GM23338 (cell line): Measurements from ENCODE around the gene VCL. TPM values are rescaled to one million over a fixed set of nuclear protein-coding genes. Genes with fewer than 3 reads are reported as not detected.

ENCODE experiments used
- ATAC-seq: fragments of 200-7000 bp; cut with Tn5 transposase; 3 replicates; pipeline ENCODE4 v1.9.1; 2020
- DNase-seq: peaks from one replicate; pipeline ENCODE4 v3.0.0-alpha.2; 2015; ENCODE audit warnings: low spot score
- H2AFZ ChIP-seq: fragments of 200-600 bp; sonication (generic); 2 replicates; pipeline ENCODE4 v1.8.0; 2016; ENCODE audit warnings: antibody characterized with exemption, mild to moderate bottlenecking, moderate library complexity
- H3F3A ChIP-seq: fragments of 200-600 bp; sonication (generic); replicated peaks from 2 replicates; pipeline ENCODE4 v1.8.0; 2017; ENCODE audit warnings: antibody characterized with exemption, mixed run types, low read depth
- H3K27ac ChIP-seq: fragments of 200-600 bp; sonication (generic); 2 replicates; pipeline ENCODE4 v1.6.1; 2016; ENCODE audit warnings: low read depth
- H3K27me3 ChIP-seq: fragments of 200-600 bp; sonication (generic); 2 replicates; pipeline ENCODE4 v1.8.0; 2016; ENCODE audit warnings: mild to moderate bottlenecking, mixed run types, moderate library complexity; ENCODE audit not compliant: insufficient read depth
- H3K36me3 ChIP-seq: fragments of 200-600 bp; sonication (generic); 2 replicates; pipeline ENCODE4 v1.8.0; 2016; ENCODE audit warnings: mild to moderate bottlenecking; ENCODE audit not compliant: insufficient read depth
- H3K4me1 ChIP-seq: fragments of 200-600 bp; sonication (generic); 2 replicates; pipeline ENCODE4 v1.8.0; 2016; ENCODE audit warnings: mild to moderate bottlenecking, moderate library complexity; ENCODE audit not compliant: insufficient read depth
- H3K4me2 ChIP-seq: fragments of 200-600 bp; sonication (generic); 2 replicates; pipeline ENCODE4 v1.7.1; 2017; ENCODE audit warnings: mixed run types
- H3K4me3 ChIP-seq: fragments of 200-600 bp; sonication (generic); 2 replicates; pipeline ENCODE4 v1.6.1; 2016; ENCODE audit warnings: mixed run types
- H3K79me2 ChIP-seq: fragments of 200-600 bp; sonication (generic); replicated peaks from 2 replicates; pipeline ENCODE4 v1.8.0; 2017; ENCODE audit warnings: mild to moderate bottlenecking; ENCODE audit not compliant: insufficient read depth
- H3K9me2 ChIP-seq: fragments of 200-600 bp; sonication (generic); 2 replicates; pipeline ENCODE4 v1.8.0; 2017; ENCODE audit not compliant: insufficient read depth
- H4K20me1 ChIP-seq: fragments of 200-600 bp; sonication (generic); replicated peaks from 2 replicates; pipeline ENCODE4 v1.8.0; 2017; ENCODE audit warnings: mild to moderate bottlenecking; ENCODE audit not compliant: insufficient read depth
- H3K27ac Mint-ChIP-seq: 2 replicates; pipeline ENCODE4 v1.8.0; 2020; ENCODE audit warnings: inconsistent platforms, mild to moderate bottlenecking, moderate library complexity, mixed read lengths
- H3K27me3 Mint-ChIP-seq: 3 replicates; pipeline ENCODE4 v1.8.0; 2022; ENCODE audit warnings: low read depth, mild to moderate bottlenecking, moderate library complexity, mixed read lengths, inconsistent platforms; ENCODE audit not compliant: insufficient read depth, poor library complexity
- H3K36me3 Mint-ChIP-seq: 3 replicates; pipeline ENCODE4 v1.8.0; 2021; ENCODE audit warnings: low read depth, mild to moderate bottlenecking, inconsistent platforms, moderate library complexity, mixed read lengths
- H3K4me1 Mint-ChIP-seq: 3 replicates; pipeline ENCODE4 v1.8.0; 2020; ENCODE audit warnings: mild to moderate bottlenecking, inconsistent platforms, mixed read lengths
- H3K4me3 Mint-ChIP-seq: 3 replicates; pipeline ENCODE4 v1.8.0; 2021; ENCODE audit warnings: moderate library complexity, mild to moderate bottlenecking, inconsistent platforms, mixed read lengths
- H3K9me3 Mint-ChIP-seq: 3 replicates; pipeline ENCODE4 v1.8.0; 2020; ENCODE audit warnings: moderate library complexity, mild to moderate bottlenecking, inconsistent platforms, mixed read lengths
- EZH2 ChIP-seq: fragments of 200-600 bp; sonication (generic); IDR thresholded peaks from one replicate; pipeline ENCODE4 v1.8.0; 2017; ENCODE audit warnings: antibody characterized with exemption, mild to moderate bottlenecking, low read depth; ENCODE audit not compliant: unreplicated experiment
- NANOG ChIP-seq: IDR thresholded peaks from 2 replicates; pipeline ENCODE4 v1.6.1; 2016; ENCODE audit warnings: antibody characterized with exemption, borderline replicate concordance
- POLR2AphosphoS5 ChIP-seq: IDR thresholded peaks from 2 replicates; pipeline ENCODE4 v1.6.1; 2016; ENCODE audit warnings: antibody characterized with exemption, low read depth
- STAT1 ChIP-seq: IDR thresholded peaks from one replicate; pipeline ENCODE4 v1.6.1; 2016; ENCODE audit warnings: antibody characterized with exemption; ENCODE audit not compliant: unreplicated experiment
- ZNF114 ChIP-seq: fragments of 250-450 bp; sonication (Bioruptor Pico); IDR thresholded peaks from 2 replicates; pipeline ENCODE4 v1.5.0; 2020; ENCODE audit warnings: mild to moderate bottlenecking, moderate library complexity
- ZNF331 ChIP-seq: fragments of 250-450 bp; sonication (Bioruptor Pico); IDR thresholded peaks from 2 replicates; pipeline ENCODE4 v1.5.0; 2020; ENCODE audit warnings: low read depth, mild to moderate bottlenecking, moderate library complexity
- polyA plus RNA-seq: library from polyadenylated mRNA; unstranded; fragments of >200 nt; fragmentation: Nextera tagmentation; extraction: Ambion mirVana; gene quantifications from 2 replicates; pipeline ENCODE4 v1.2.1, GENCODE V29; 2016
- total RNA-seq: library from RNA; depleted of rRNA; stranded (reverse); fragments of >200 nt; shearing (Covaris generic); gene quantifications from 2 replicates; pipeline ENCODE4 v1.2.3, GENCODE V29; 2014
- TF ChIP-seq, protein P1 (sequence below), 2 experiments: fragments of 200-600 bp in 1 of 2; sonication (generic) in 1 of 2; conservative IDR thresholded peaks; 2 replicates each; pipeline versions ENCODE4 v1.5.1 to v1.6.1; 2016 to 2017; ENCODE audit warnings: antibody characterized with exemption in 2 of 2, low read depth in 2 of 2, mild to moderate bottlenecking in 2 of 2, moderate library complexity in 1 of 2
- TF ChIP-seq, protein P2 (sequence below): fragments of 250-450 bp; sonication (Bioruptor Pico); IDR thresholded peaks from 2 replicates; pipeline ENCODE4 v1.5.0; 2020; ENCODE audit warnings: mild to moderate bottlenecking, moderate library complexity
- TF ChIP-seq, protein P3 (sequence below): IDR thresholded peaks from one replicate; pipeline ENCODE4 v1.6.1; 2018; ENCODE audit warnings: antibody characterized with exemption; ENCODE audit not compliant: unreplicated experiment
- TF ChIP-seq, protein P4 (sequence below): IDR thresholded peaks from 2 replicates; pipeline ENCODE4 v1.6.1; 2016; ENCODE audit warnings: antibody characterized with exemption

Gene VCL
- total and polyA plus RNA-seq, 2 experiments from 2014 or later = 60.7 to 254 TPM

DNA sequence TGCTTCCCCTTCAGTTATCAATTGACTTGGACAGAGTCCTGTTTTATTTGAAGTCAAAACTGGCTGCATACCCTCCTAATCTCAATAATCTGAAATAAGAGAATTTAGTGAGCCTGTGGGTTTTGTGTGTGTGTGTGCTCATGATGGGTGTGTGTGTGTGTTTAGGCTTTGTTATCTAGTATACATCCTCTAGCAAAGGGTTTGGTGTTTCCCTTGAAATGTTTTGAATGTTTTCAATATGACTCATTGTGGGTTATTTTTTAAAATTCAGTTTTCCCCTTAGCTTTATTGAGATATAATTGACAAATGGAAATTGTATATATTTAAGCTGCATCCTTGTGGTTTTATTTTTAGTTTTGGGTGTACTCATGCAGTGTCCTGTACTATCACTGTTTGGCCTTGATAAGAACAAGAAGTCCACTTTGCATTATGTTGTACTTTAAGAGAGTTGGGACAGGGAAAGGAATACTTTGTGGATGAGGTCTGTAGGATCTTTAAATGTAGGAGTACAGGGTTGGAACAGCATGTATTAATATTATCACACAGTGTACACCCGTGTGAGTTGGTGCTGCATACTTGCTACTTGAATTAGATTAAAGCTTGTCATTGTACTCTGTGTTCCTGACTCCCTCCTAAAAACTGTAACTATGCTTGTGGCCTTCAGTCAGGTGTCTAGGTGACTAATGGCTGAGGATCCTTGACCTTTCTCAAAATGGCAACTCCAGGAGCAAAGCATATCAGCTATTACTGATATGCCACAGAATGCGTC lies 58.3 kb downstream of the VCL start:
- ATAC-seq (no peak), DNase-seq (no peak)
- H3F3A ChIP-seq = no peaks in the 10 kb centered on the region
- no peaks in the 10 kb centered on the region for H3K9me2 ChIP-seq
- peaks cover 7% of the 10 kb centered on the region; the same call in 2 of the 3 replicates for H3K36me3 Mint-ChIP-seq
- H3K79me2 ChIP-seq = peaks cover 100% of the 10 kb centered on the region
- peak overlapping the region; percentile 81 for H3K27ac ChIP-seq
- H3K4me2 ChIP-seq = no peak overlapping the region
- peaks cover 18% of the 10 kb centered on the region; the same call in 1 of the 2 replicates for H3K4me1 ChIP-seq
- no peaks in the 10 kb centered on the region for H3K9me3 Mint-ChIP-seq
- H3K27me3 Mint-ChIP-seq = peaks cover 6% of the 10 kb centered on the region
- H3K27me3 ChIP-seq = no peaks in the 10 kb centered on the region
- H4K20me1 ChIP-seq = peaks cover 37% of the 10 kb centered on the region
- H3K4me3 Mint-ChIP-seq = no peak overlapping the region
- H3K4me3 ChIP-seq = no peak overlapping the region
- TF ChIP-seq, protein P1, sequence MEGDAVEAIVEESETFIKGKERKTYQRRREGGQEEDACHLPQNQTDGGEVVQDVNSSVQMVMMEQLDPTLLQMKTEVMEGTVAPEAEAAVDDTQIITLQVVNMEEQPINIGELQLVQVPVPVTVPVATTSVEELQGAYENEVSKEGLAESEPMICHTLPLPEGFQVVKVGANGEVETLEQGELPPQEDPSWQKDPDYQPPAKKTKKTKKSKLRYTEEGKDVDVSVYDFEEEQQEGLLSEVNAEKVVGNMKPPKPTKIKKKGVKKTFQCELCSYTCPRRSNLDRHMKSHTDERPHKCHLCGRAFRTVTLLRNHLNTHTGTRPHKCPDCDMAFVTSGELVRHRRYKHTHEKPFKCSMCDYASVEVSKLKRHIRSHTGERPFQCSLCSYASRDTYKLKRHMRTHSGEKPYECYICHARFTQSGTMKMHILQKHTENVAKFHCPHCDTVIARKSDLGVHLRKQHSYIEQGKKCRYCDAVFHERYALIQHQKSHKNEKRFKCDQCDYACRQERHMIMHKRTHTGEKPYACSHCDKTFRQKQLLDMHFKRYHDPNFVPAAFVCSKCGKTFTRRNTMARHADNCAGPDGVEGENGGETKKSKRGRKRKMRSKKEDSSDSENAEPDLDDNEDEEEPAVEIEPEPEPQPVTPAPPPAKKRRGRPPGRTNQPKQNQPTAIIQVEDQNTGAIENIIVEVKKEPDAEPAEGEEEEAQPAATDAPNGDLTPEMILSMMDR (conservative IDR thresholded peaks at IDR 0.05; ENCODE audit: low read depth in 2 of 2) = no peak
- TF ChIP-seq, protein P2, sequence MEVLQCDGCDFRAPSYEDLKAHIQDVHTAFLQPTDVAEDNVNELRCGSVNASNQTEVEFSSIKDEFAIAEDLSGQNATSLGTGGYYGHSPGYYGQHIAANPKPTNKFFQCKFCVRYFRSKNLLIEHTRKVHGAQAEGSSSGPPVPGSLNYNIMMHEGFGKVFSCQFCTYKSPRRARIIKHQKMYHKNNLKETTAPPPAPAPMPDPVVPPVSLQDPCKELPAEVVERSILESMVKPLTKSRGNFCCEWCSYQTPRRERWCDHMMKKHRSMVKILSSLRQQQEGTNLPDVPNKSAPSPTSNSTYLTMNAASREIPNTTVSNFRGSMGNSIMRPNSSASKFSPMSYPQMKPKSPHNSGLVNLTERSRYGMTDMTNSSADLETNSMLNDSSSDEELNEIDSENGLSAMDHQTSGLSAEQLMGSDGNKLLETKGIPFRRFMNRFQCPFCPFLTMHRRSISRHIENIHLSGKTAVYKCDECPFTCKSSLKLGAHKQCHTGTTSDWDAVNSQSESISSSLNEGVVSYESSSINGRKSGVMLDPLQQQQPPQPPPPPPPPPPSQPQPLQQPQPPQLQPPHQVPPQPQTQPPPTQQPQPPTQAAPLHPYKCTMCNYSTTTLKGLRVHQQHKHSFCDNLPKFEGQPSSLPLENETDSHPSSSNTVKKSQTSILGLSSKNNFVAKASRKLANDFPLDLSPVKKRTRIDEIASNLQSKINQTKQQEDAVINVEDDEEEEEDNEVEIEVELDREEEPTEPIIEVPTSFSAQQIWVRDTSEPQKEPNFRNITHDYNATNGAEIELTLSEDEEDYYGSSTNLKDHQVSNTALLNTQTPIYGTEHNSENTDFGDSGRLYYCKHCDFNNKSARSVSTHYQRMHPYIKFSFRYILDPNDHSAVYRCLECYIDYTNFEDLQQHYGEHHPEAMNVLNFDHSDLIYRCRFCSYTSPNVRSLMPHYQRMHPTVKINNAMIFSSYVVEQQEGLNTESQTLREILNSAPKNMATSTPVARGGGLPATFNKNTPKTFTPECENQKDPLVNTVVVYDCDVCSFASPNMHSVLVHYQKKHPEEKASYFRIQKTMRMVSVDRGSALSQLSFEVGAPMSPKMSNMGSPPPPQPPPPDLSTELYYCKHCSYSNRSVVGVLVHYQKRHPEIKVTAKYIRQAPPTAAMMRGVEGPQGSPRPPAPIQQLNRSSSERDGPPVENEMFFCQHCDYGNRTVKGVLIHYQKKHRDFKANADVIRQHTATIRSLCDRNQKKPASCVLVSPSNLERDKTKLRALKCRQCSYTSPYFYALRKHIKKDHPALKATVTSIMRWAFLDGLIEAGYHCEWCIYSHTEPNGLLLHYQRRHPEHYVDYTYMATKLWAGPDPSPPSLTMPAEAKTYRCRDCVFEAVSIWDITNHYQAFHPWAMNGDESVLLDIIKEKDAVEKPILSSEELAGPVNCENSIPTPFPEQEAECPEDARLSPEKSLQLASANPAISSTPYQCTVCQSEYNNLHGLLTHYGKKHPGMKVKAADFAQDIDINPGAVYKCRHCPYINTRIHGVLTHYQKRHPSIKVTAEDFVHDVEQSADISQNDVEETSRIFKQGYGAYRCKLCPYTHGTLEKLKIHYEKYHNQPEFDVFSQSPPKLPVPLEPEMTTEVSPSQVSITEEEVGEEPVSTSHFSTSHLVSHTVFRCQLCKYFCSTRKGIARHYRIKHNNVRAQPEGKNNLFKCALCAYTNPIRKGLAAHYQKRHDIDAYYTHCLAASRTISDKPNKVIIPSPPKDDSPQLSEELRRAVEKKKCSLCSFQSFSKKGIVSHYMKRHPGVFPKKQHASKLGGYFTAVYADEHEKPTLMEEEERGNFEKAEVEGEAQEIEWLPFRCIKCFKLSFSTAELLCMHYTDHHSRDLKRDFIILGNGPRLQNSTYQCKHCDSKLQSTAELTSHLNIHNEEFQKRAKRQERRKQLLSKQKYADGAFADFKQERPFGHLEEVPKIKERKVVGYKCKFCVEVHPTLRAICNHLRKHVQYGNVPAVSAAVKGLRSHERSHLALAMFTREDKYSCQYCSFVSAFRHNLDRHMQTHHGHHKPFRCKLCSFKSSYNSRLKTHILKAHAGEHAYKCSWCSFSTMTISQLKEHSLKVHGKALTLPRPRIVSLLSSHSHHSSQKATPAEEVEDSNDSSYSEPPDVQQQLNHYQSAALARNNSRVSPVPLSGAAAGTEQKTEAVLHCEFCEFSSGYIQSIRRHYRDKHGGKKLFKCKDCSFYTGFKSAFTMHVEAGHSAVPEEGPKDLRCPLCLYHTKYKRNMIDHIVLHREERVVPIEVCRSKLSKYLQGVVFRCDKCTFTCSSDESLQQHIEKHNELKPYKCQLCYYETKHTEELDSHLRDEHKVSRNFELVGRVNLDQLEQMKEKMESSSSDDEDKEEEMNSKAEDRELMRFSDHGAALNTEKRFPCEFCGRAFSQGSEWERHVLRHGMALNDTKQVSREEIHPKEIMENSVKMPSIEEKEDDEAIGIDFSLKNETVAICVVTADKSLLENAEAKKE (CRISPR knock-in tag) = no peak
- TF ChIP-seq ZNF114 (CRISPR knock-in tag) (no peak), EZH2 (no peak), STAT1 (no peak), NANOG (no peak), ZNF331 (CRISPR knock-in tag) (no peak), POLR2AphosphoS5 (no peak)
- TF ChIP-seq, protein P3, sequence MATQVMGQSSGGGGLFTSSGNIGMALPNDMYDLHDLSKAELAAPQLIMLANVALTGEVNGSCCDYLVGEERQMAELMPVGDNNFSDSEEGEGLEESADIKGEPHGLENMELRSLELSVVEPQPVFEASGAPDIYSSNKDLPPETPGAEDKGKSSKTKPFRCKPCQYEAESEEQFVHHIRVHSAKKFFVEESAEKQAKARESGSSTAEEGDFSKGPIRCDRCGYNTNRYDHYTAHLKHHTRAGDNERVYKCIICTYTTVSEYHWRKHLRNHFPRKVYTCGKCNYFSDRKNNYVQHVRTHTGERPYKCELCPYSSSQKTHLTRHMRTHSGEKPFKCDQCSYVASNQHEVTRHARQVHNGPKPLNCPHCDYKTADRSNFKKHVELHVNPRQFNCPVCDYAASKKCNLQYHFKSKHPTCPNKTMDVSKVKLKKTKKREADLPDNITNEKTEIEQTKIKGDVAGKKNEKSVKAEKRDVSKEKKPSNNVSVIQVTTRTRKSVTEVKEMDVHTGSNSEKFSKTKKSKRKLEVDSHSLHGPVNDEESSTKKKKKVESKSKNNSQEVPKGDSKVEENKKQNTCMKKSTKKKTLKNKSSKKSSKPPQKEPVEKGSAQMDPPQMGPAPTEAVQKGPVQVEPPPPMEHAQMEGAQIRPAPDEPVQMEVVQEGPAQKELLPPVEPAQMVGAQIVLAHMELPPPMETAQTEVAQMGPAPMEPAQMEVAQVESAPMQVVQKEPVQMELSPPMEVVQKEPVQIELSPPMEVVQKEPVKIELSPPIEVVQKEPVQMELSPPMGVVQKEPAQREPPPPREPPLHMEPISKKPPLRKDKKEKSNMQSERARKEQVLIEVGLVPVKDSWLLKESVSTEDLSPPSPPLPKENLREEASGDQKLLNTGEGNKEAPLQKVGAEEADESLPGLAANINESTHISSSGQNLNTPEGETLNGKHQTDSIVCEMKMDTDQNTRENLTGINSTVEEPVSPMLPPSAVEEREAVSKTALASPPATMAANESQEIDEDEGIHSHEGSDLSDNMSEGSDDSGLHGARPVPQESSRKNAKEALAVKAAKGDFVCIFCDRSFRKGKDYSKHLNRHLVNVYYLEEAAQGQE = no peak
- TF ChIP-seq, protein P4, sequence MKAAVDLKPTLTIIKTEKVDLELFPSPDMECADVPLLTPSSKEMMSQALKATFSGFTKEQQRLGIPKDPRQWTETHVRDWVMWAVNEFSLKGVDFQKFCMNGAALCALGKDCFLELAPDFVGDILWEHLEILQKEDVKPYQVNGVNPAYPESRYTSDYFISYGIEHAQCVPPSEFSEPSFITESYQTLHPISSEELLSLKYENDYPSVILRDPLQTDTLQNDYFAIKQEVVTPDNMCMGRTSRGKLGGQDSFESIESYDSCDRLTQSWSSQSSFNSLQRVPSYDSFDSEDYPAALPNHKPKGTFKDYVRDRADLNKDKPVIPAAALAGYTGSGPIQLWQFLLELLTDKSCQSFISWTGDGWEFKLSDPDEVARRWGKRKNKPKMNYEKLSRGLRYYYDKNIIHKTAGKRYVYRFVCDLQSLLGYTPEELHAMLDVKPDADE = no peak
- no peak overlapping the region; the same call in 1 of the 2 replicates for H3K27ac Mint-ChIP-seq
- no peak overlapping the region for H2AFZ ChIP-seq
- H3K4me1 Mint-ChIP-seq = peaks cover 10% of the 10 kb centered on the region; the same call in 2 of the 3 replicates
- no peaks in the 10 kb centered on the region for H3K36me3 ChIP-seq
